Right cardiac atrium (tissue), 5 donors: ENCODE data around the gene DTX1. TPM values are rescaled to one million over a fixed set of nuclear protein-coding genes. Genes with fewer than 3 reads are reported as not detected.

Experiments used
- ATAC-seq, 2 donors: fragments of 200-7000 bp; cut with Tn5 transposase; one replicate each; pipeline versions ENCODE4 v1.8.0 to v1.9.1; 2020; ENCODE audit warnings: moderate library complexity in 2 of 2, mild to moderate bottlenecking in 1 of 2
- DNase-seq, 3 donors: peaks; one replicate each; pipeline ENCODE4 v3.0.0-alpha.2; 2020
- H3K27ac ChIP-seq: one replicate; pipeline ENCODE4 v1.5.1; 2013; ENCODE audit warnings: mild to moderate bottlenecking, low read length, control low read depth, moderate library complexity
- H3K27me3 ChIP-seq: one replicate; pipeline ENCODE4 v1.6.1; 2013; ENCODE audit not compliant: control insufficient read depth, insufficient read depth
- H3K4me1 ChIP-seq: one replicate; pipeline ENCODE4 v1.6.1; 2013; ENCODE audit warnings: low read length; ENCODE audit not compliant: control insufficient read depth, insufficient read depth
- H3K4me3 ChIP-seq: one replicate; pipeline ENCODE4 v1.5.1; 2013; ENCODE audit warnings: low read length, control low read depth
- H3K9me3 ChIP-seq: one replicate; pipeline ENCODE4 v1.6.1; 2013; ENCODE audit warnings: low read length; ENCODE audit not compliant: control insufficient read depth
- WGBS: extraction: QIAGEN DNeasy Blood & Tissue Kit; methylation state at CpG from one replicate; pipeline ENCODE4 v1.1.7; 2013; 5-methylcytosine and 5-hydroxymethylcytosine counted together
- intact Hi-C, 4 donors: fragments of 100-400 bp; cut with DNase I; formaldehyde crosslinking; loops; one replicate each; pipeline versions ENCODE4 v1.11.0 to v1.14.0; 2022 to 2023
- polyA plus RNA-seq: library from polyadenylated mRNA; stranded (reverse); fragments of 200-250 nt; gene quantifications from one replicate; pipeline ENCODE4 v1.2.3, GENCODE V29; 2013
- total RNA-seq, 4 donors: library from RNA; stranded (reverse); fragmentation: NEBNext Ultra II Directional; extraction: Animal tissue kit (Norgen Biotek cat#: 25700); gene quantifications; one replicate each; pipeline ENCODE4 v1.2.1, GENCODE V29; 2021
- donor health status: healthy with polysubstance abuse.
- donor health status: DM: no; HTN: yes; CAD: no.
- donor health status: DM: no; HTN: no; CAD: no.
- donor health status: DM: no; HTN: yes; CAD: no; lungs with severe emphysema.
- donor health status: DM: yes; HTN: yes; CAD: no.

DTX1 gene
- total and polyA plus RNA-seq, 5 donors: 1.2 to 4.9 (median 3.1) TPM

- Histone ChIP-seq H3K27ac (no peak overlapping the region), H3K4me3 (no peak overlapping the region), H3K9me3 (no peaks in the 10 kb centered on the region), H3K4me1 (no peaks in the 10 kb centered on the region), H3K27me3 (no peaks in the 10 kb centered on the region)
- no peak for ATAC-seq
- intact Hi-C loops: no loop called here
- DNase-seq: no peak
- WGBS: 80% methylated on average over 9 of the region's 9 CpGs
Observed at GRCh38 chr12:113063396-113064350, 7.1 kb downstream of the DTX1 start.

GRCh38 chr12:113064395-113065125 is 8.0 kb downstream of the DTX1 start:
- no peak for ATAC-seq
- no peak for DNase-seq

GRCh38 chr12:113065126-113066007 is 8.8 kb downstream of the DTX1 start:
- Histone ChIP-seq H3K9me3 (no peaks in the 10 kb centered on the region), H3K27ac (no peak overlapping the region), H3K4me1 (peaks cover under 1% of the 10 kb centered on the region), H3K4me3 (no peak overlapping the region), H3K27me3 (no peaks in the 10 kb centered on the region)
- peak in 1 of 2 donors; percentile 19 for ATAC-seq
- intact Hi-C loops: no loop called here
- WGBS: 29% methylated on average over 31 of the region's 31 CpGs
- DNase-seq: no peak

More at GRCh38 chr12:113064395-113065125, 8.0 kb downstream of the DTX1 start:
- intact Hi-C loops: no loop called here
- Histone ChIP-seq H3K27me3 (no peaks in the 10 kb centered on the region), H3K27ac (no peak overlapping the region), H3K4me1 (no peaks in the 10 kb centered on the region), H3K4me3 (no peak overlapping the region), H3K9me3 (no peaks in the 10 kb centered on the region)
- 61% methylated on average over 5 of the region's 5 CpGs for WGBS

- 58% methylated on average over 13 of the region's 13 CpGs for WGBS
- Histone ChIP-seq H3K9me3 (no peaks in the 10 kb centered on the region), H3K27me3 (no peaks in the 10 kb centered on the region), H3K4me3 (no peak overlapping the region), H3K27ac (no peak overlapping the region), H3K4me1 (peaks cover 2% of the 10 kb centered on the region)
- intact Hi-C loops: no loop called here
- ATAC-seq: no peak
- no peak for DNase-seq
Observed at GRCh38 chr12:113066813-113067400, 10.4 kb downstream of the DTX1 start.

- Histone ChIP-seq H3K4me3 (no peak overlapping the region), H3K27ac (no peak overlapping the region), H3K9me3 (no peaks in the 10 kb centered on the region), H3K27me3 (no peaks in the 10 kb centered on the region), H3K4me1 (peaks cover 2% of the 10 kb centered on the region)
- intact Hi-C loops: no loop called here
- peak in 1 of 3 donors; percentile 38 for DNase-seq
- 89% methylated on average over 10 of the region's 10 CpGs for WGBS
- ATAC-seq: no peak
Observed at GRCh38 chr12:113067987-113068935, 11.7 kb downstream of the DTX1 start.

- ATAC-seq (no peak), DNase-seq (no peak)
- no peaks in the 10 kb centered on the region for H3K27me3 ChIP-seq
- no peaks in the 10 kb centered on the region for H3K9me3 ChIP-seq
- intact Hi-C loops: no loop called here
- no peak overlapping the region for H3K27ac ChIP-seq
- 68% methylated on average over 5 of the region's 5 CpGs for WGBS
- peaks cover 2% of the 10 kb centered on the region for H3K4me1 ChIP-seq
- H3K4me3 ChIP-seq: no peak overlapping the region
Observed at GRCh38 chr12:113069149-113069548, 12.6 kb downstream of the DTX1 start.

GRCh38 chr12:113069751-113070116 is 13.2 kb downstream of the DTX1 start:
- no peaks in the 10 kb centered on the region for H3K9me3 ChIP-seq
- intact Hi-C loops: no loop called here
- peaks cover 2% of the 10 kb centered on the region for H3K4me1 ChIP-seq
- H3K4me3 ChIP-seq: no peak overlapping the region
- no peaks in the 10 kb centered on the region for H3K27me3 ChIP-seq
- WGBS: 87% methylated on average over 6 of the region's 6 CpGs
- DNase-seq (no peak), ATAC-seq (no peak)
- H3K27ac ChIP-seq: no peak overlapping the region

- H3K27ac ChIP-seq: no peak overlapping the region
- ATAC-seq (peak; percentile 32 to 71), DNase-seq (peak in 2 of 3 donors; percentile 53 to 75)
- H3K4me1 ChIP-seq: peaks cover 2% of the 10 kb centered on the region
- no peaks in the 10 kb centered on the region for H3K27me3 ChIP-seq
- H3K9me3 ChIP-seq: no peaks in the 10 kb centered on the region
- intact Hi-C loops: no loop called here
- no peak overlapping the region for H3K4me3 ChIP-seq
- 54% methylated on average over 15 of the region's 15 CpGs for WGBS
Observed at GRCh38 chr12:113070117-113070906, 13.8 kb downstream of the DTX1 start.
